ENCODE data around the gene BANP. TPM values are rescaled to one million over a fixed set of nuclear protein-coding genes. Genes with fewer than 3 reads are reported as not detected.
"Not testable (repeated sequence)": the region's sequence is repeated elsewhere in the genome, so short reads cannot be mapped to it uniquely, and the experiment has no call there.

The BANP gene
- 10 to 100 TPM; 35.1 to 38.6 TPM for total RNA-seq

GRCh38 chr16:87950765-87951551 lies at the start of gene BANP:
TSS of gene BANP (plus strand) at chr16:87951434. CDS start at chr16:87975116, 23,682 bp downstream.
- Mint-ChIP-seq H3K27me3 (ENCODE audit: low read depth) (no peaks in the 10 kb centered on the region), H3K36me3 (ENCODE audit: low read depth) (peaks cover 10% of the 10 kb centered on the region), H3K9me3 (no peaks in the 10 kb centered on the region), H3K4me1 (ENCODE audit: low read depth) (peaks cover 41% of the 10 kb centered on the region), H3K4me3 (peak within 1 kb of the TSS; percentile 85), H3K27ac (peak within 1 kb of the TSS; percentile 99)
- peak; percentile 98 for DNase-seq
- intact Hi-C loops (cut with micrococcal nuclease) = loop anchor here (1.0 to 5.0 kb wide), 6 partner anchors 36 to 562 kb away; partner anchors contain the start of genes ZCCHC14 and ZFPM1
- CTCF ChIA-PET = interaction anchor here (0.8 to 1.2 kb wide), 7 partner anchors 12 to 171 kb away, joined by 3 to 7 read pairs (median 4); partner anchors contain the start of gene SLC7A5

GRCh38 chr16:87904963-87905362 lies 46.3 kb upstream of the BANP start:
- H3K27me3 Mint-ChIP-seq (ENCODE audit: low read depth); intact Hi-C loops (cut with micrococcal nuclease); DNase-seq; H3K9me3 Mint-ChIP-seq; H3K27ac Mint-ChIP-seq; H3K36me3 Mint-ChIP-seq (ENCODE audit: low read depth); H3K4me3 Mint-ChIP-seq: not testable (repeated sequence)
- peaks cover 17% of the 10 kb centered on the region for H3K4me1 Mint-ChIP-seq (ENCODE audit: low read depth)
- CTCF ChIA-PET = interaction anchor here (1.4 to 4.1 kb wide), 3 partner anchors 34 to 126 kb away, joined by 6 to 29 read pairs (median 12); no protein-coding TSS in a partner anchor

- H3K27ac Mint-ChIP-seq; H3K9me3 Mint-ChIP-seq; H3K36me3 Mint-ChIP-seq (ENCODE audit: low read depth); DNase-seq; intact Hi-C loops (cut with micrococcal nuclease); H3K27me3 Mint-ChIP-seq (ENCODE audit: low read depth); H3K4me3 Mint-ChIP-seq: not testable (repeated sequence)
- peaks cover 15% of the 10 kb centered on the region for H3K4me1 Mint-ChIP-seq (ENCODE audit: low read depth)
- CTCF ChIA-PET = interaction anchor here (1.4 to 4.1 kb wide), 3 partner anchors 8 to 126 kb away, joined by 5 to 29 read pairs (median 6); no protein-coding TSS in a partner anchor
Measured at GRCh38 chr16:87905521-87905920, 45.7 kb upstream of the BANP start.

- CTCF ChIA-PET = interaction anchor here (0.7 to 4.1 kb wide), 12 partner anchors 10 to 142 kb away, joined by 3 to 29 read pairs (median 4); partner anchors contain the start of gene KLHDC4
- H3K4me3 Mint-ChIP-seq; DNase-seq; intact Hi-C loops (cut with micrococcal nuclease); H3K9me3 Mint-ChIP-seq; H3K27ac Mint-ChIP-seq; H3K36me3 Mint-ChIP-seq (ENCODE audit: low read depth); H3K27me3 Mint-ChIP-seq (ENCODE audit: low read depth): not testable (repeated sequence)
- H3K4me1 Mint-ChIP-seq (ENCODE audit: low read depth) = peaks cover 14% of the 10 kb centered on the region
Measured at GRCh38 chr16:87908101-87908500, 43.1 kb upstream of the BANP start.

- H3K4me3 Mint-ChIP-seq; H3K36me3 Mint-ChIP-seq (ENCODE audit: low read depth); H3K4me1 Mint-ChIP-seq (ENCODE audit: low read depth); H3K27me3 Mint-ChIP-seq (ENCODE audit: low read depth); H3K9me3 Mint-ChIP-seq: not testable (repeated sequence)
- peak; percentile 92 for DNase-seq
- peak overlapping the region; percentile 86 for H3K27ac Mint-ChIP-seq
- intact Hi-C loops (cut with micrococcal nuclease) = loop anchor here (1.0 kb wide), 4 partner anchors 14 to 130 kb away; no protein-coding TSS in a partner anchor
- CTCF ChIA-PET = interaction anchor here (0.8 to 4.1 kb wide), 12 partner anchors 11 to 143 kb away, joined by 3 to 29 read pairs (median 4); partner anchors contain the start of gene KLHDC4
Measured at GRCh38 chr16:87909203-87909935, 41.9 kb upstream of the BANP start.

GRCh38 chr16:87911106-87911763 lies 40.0 kb upstream of the BANP start:
- H3K9me3 Mint-ChIP-seq; intact Hi-C loops (cut with micrococcal nuclease); H3K27me3 Mint-ChIP-seq (ENCODE audit: low read depth); H3K4me1 Mint-ChIP-seq (ENCODE audit: low read depth); H3K4me3 Mint-ChIP-seq; H3K27ac Mint-ChIP-seq; DNase-seq; H3K36me3 Mint-ChIP-seq (ENCODE audit: low read depth): not testable (repeated sequence)
- CTCF ChIA-PET = interaction anchor here (0.8 to 1.8 kb wide), 6 partner anchors 35 to 134 kb away, joined by 3 to 11 read pairs (median 4); no protein-coding TSS in a partner anchor

GRCh38 chr16:87912691-87913090 lies 38.5 kb upstream of the BANP start:
- H3K27me3 Mint-ChIP-seq (ENCODE audit: low read depth); intact Hi-C loops (cut with micrococcal nuclease); H3K36me3 Mint-ChIP-seq (ENCODE audit: low read depth); H3K9me3 Mint-ChIP-seq; DNase-seq; H3K4me1 Mint-ChIP-seq (ENCODE audit: low read depth); H3K27ac Mint-ChIP-seq; H3K4me3 Mint-ChIP-seq: not testable (repeated sequence)
- CTCF ChIA-PET = interaction anchor here (1.2 kb wide), 1 partner anchor 17 kb away, joined by 3 read pairs; no protein-coding TSS in a partner anchor

- H3K9me3 Mint-ChIP-seq; H3K4me3 Mint-ChIP-seq; DNase-seq; intact Hi-C loops (cut with micrococcal nuclease); H3K27ac Mint-ChIP-seq; H3K27me3 Mint-ChIP-seq (ENCODE audit: low read depth); H3K4me1 Mint-ChIP-seq (ENCODE audit: low read depth); H3K36me3 Mint-ChIP-seq (ENCODE audit: low read depth): not testable (repeated sequence)
- CTCF ChIA-PET = interaction anchor here (1.2 to 1.3 kb wide), 3 partner anchors 43 to 135 kb away, joined by 3 to 5 read pairs (median 4); no protein-coding TSS in a partner anchor
Measured at GRCh38 chr16:87914021-87914725, 37.1 kb upstream of the BANP start.

GRCh38 chr16:87914812-87915211 lies 36.4 kb upstream of the BANP start:
- H3K36me3 Mint-ChIP-seq (ENCODE audit: low read depth) = no peaks in the 10 kb centered on the region
- DNase-seq = no peak
- H3K4me1 Mint-ChIP-seq (ENCODE audit: low read depth) = peaks cover 3% of the 10 kb centered on the region
- CTCF ChIA-PET = interaction anchor here (1.2 to 1.3 kb wide), 3 partner anchors 43 to 136 kb away, joined by 3 to 5 read pairs (median 4); no protein-coding TSS in a partner anchor
- no peaks in the 10 kb centered on the region for H3K27me3 Mint-ChIP-seq (ENCODE audit: low read depth)
- no peak overlapping the region for H3K4me3 Mint-ChIP-seq
- no peaks in the 10 kb centered on the region for H3K9me3 Mint-ChIP-seq
- H3K27ac Mint-ChIP-seq = no peak overlapping the region
- intact Hi-C loops (cut with micrococcal nuclease) = no loop called here

- Mint-ChIP-seq H3K4me3 (no peak overlapping the region), H3K27ac (no peak overlapping the region), H3K27me3 (ENCODE audit: low read depth) (no peaks in the 10 kb centered on the region), H3K4me1 (ENCODE audit: low read depth) (peaks cover 3% of the 10 kb centered on the region), H3K9me3 (no peaks in the 10 kb centered on the region), H3K36me3 (ENCODE audit: low read depth) (no peaks in the 10 kb centered on the region)
- DNase-seq = no peak
- intact Hi-C loops (cut with micrococcal nuclease) = no loop called here
- CTCF ChIA-PET = no interaction called here
Measured at GRCh38 chr16:87917503-87917902, 33.7 kb upstream of the BANP start.

GRCh38 chr16:87918338-87918737 lies 32.9 kb upstream of the BANP start:
- no peaks in the 10 kb centered on the region for H3K27me3 Mint-ChIP-seq (ENCODE audit: low read depth)
- CTCF ChIA-PET = no interaction called here
- intact Hi-C loops (cut with micrococcal nuclease) = no loop called here
- no peaks in the 10 kb centered on the region for H3K36me3 Mint-ChIP-seq (ENCODE audit: low read depth)
- H3K9me3 Mint-ChIP-seq = no peaks in the 10 kb centered on the region
- H3K4me1 Mint-ChIP-seq (ENCODE audit: low read depth) = peaks cover 3% of the 10 kb centered on the region
- no peak overlapping the region for H3K4me3 Mint-ChIP-seq
- H3K27ac Mint-ChIP-seq = no peak overlapping the region
- DNase-seq = no peak
